Skin of body (tissue), 2 donors: ENCODE results near the gene DUSP10. TPM values are rescaled to one million over a fixed set of nuclear protein-coding genes. Genes with fewer than 3 reads are reported as not detected.
A peak's percentile ranks its signal among the peaks of the same experiment; 100 is the strongest.

Source experiments
- DNase-seq: peaks from one replicate; lab custom pipeline; 2025; lab: John Stamatoyannopoulos, UW
- total RNA-seq: library from RNA; depleted of rRNA; stranded (reverse); fragments of >200 nt; gene quantifications from one replicate; pipeline ENCODE4 v1.2.3, GENCODE V29; 2014

The DUSP10 gene
- total RNA-seq, 1 donor from 2014 or later, result 14.0 TPM

DNA sequence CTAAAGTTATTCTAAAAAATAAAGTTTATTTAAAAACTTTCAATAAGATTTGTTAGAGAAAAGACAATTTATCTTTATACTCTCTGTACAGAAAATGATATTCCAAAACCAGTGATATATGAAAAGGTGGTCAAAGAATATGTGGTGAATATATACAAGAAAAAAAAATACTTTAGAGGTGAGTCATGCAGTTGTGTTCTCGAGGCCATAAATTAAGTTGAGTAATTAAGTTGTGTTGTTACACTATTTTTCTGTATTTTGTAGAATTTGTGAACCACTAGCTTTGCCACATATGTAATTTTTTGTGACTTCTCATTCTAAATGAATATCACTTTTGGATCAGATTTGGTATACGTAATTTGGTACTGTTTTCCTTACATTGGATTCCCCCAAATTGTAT is 23.6 kb upstream of the DUSP10 start:
- no peak for DNase-seq

DNA sequence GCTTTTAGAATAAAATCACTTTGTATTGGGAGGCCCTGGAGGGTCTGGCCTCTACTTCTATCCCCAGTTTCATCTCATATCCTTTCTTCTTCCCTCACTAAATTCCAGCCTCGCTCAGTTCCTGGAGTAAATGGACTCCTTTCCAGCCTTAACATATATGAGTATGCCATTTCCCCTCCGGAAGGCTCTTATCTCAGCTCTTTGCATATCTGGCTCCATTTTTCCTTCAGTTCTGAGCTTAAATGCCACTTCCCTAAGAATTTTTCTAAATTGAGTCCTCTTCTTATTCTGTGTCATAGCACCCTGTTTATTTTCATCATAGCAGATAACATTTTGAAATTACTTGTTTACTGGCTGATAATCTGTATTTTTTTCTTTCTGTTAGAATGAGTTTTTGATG is 20.2 kb upstream of the DUSP10 start:
- DNase-seq, result no peak

DNA sequence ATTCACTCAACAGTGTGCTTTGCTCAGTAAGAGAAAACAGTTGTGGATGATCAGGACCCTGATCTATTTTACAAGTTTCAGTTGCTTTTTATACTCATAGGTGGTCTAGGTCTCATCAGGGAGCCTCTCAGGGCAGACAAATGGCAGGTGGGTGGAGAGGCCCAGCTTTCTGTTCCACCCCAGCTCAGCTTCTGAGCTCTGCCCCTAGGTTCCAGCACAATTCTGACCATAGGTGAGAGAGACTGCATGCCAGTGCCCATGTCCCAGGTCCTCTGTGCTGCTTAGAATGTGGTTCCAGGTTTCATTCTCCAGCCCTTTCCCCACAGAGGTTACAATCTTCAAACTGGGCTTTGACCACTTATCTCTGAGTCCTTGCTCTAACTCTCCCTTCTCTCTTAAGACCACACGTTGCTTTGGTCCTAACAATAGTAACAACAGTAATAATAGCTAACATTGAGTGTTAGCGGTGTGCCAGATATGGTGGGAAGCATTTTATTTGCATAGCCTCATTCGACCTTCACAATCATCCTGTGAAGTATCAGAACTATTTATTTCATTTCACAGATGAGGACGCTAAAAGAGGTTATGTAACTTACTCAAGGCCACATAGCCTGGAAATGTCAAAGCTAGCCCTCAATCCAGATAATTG is 19.6 kb upstream of the DUSP10 start:
- no peak for DNase-seq

DNA sequence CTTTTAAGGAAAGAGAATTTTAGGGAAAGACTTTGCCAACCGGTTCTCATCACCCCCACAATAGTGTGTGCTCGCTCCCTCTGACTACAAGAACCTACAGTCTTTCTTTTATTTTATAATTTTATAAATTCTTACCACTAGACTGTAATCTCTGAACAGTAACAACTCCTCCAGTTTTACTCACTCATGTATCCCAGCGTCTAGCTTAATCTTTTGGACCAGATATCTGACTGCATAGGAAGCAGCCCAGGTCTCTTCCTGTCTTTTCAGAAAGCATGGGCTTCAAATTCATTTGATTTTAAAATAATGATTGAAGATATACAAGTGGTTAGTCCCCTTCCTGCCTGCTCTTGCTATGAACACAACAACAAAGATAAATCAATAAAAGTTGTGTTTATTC is 19.0 kb upstream of the DUSP10 start:
- no peak for DNase-seq

DNA sequence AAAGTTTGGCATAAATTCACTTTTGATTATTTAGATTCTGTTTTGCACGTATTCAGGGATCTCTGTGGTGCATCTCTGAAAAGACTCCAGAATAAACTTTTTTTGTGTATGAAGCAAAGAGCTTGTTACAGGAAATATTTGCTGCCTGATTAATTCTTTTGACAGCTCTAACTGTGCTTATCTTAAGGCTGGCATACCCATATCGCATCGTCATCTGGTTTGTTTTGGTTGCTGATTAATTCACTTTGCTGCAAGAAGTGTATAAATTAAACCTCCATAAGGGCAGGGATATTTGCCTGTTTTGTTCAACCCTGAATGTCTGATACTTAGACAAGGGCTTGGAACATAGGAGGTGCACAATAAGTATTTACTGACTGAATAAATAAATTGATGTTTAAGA is 17.5 kb upstream of the DUSP10 start:
- DNase-seq, result no peak

DNA sequence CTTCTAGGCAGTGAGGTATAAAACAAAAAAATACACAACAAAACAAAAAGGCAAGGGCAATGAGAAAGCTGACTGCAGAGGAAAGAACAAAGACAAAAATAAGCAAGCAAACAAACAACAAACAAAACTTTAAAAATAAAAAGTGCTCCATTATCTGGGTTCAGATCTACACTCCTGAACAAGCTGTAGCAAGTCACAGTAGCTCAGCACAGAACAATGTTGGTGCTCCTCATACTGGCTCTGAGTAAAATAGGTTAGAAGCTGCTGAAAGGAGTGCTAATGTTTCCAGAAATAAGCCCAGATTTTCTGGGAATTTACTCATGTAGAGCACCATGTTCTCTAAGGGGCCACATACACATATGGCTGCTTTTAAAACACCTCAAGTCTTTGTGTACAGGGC is 16.6 kb upstream of the DUSP10 start:
- DNase-seq, result no peak

DNA sequence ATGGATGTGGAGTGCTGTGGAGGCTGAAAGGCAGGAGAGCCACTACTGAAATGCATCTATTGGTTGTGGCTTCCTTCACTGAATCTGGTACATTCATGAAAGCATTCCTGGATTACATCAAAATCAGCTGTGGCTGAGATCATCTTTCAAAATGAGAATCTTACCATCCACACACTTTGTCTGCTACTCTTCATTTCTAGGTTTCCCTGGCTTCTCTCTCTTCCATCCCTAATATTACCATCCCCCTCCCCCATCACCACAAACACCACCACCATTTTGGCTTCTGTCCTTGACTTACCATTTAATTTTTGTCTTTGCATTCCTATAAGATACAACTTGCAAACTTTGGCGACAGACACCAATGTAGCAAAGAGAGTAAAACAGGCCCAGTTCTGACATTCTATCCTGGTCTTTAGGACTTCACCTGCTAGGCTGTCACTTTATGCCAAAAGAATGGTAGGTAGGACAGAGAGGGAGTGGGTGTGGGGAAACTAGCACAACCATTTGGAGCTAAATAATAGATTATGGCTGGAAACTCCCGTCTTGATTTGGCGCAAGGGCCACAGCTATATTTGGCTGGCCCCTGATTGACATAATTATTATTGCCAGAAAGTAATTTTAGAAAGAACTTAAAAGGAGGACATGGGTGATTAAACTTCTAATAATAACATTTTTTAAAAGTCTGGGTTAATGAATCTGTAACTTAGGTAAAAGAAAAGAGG is 15.1 kb upstream of the DUSP10 start:
- DNase-seq, result no peak

DNA sequence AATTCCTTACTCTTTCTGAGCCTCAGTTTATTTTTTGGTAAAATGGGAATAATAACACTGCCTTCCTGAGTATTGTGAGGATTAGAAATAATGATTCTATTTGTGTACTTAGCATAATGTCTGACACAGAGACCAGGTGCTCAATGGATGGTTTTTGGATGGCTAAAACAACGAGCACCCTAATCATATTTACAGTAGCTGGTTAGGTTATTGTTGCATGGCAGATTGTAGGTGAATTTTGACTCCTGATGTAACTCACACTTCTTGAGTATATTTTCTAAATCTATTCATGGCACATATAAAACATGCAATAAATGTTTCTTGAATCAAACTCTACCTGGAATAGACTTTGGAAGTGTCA is 11.9 kb upstream of the DUSP10 start:
- DNase-seq, result no peak

DNA sequence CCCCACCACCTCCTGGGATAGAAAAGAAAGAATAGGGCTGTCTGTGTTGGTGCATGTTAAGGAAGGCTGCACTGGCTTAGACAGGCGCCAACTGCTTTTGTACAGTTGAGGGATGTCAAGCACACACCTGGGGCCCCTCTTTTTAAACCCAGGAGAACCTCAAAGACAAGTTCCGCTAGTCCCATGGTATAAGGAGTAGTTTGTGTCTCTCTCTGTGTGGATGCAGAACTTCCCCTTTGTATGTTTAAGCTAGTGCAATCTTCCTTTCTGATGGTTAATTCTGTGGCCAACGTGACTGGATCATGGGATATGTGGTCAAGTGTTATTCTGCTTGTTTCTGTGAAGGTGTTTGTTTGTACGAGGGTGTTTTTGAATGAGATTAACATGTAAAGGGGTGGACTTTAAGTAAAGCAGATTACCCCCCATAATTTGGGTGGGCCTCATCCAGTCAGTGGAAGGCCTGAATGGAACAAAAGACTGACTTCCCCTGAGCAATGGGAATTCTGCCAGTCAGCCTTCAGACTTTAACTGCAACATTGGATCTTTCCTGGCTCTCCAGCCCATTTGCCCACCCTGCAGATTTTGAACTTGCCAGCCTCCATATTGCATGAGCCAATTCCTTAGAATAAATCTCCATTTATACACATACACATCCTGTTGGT is 9.5 kb upstream of the DUSP10 start:
- no peak for DNase-seq

DNA sequence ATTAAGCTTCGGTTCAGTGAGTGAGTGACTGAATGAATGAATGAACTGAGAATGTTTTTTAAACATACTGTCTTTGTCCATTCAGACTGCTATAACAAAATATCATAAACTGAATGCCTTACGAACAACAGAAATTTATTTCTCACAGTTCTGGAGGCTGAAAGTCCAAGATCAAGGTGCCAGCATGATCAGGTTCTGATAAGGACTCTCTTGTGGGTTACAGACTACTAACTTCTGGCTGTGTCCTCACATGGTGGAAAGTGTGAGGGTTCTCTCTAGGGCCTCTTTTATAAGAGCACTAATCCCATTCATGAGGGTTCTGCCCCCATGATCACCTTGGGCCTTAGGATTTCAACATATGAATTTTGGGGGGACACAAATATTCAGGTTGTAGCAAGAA is 7.1 kb upstream of the DUSP10 start:
- no peak for DNase-seq

DNA sequence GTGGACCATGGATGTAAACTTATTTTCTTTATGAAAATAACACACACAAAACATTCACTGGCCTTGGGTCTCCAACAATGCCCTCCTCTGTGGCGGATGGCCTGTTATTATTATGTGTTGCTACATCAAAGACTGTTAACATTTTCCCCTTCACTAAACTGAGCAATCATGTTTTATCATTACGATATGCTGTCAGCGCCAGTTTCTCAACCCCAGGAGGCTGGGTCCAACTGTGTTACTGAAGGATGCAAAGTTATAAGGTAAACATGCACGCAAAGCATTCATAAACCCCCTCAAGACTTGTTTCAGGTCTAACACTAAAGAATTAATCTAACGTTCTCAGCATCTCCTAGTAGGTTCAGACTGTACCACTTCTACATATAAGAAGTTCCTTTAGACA is 6.0 kb upstream of the DUSP10 start:
- DNase-seq, result no peak

DNA sequence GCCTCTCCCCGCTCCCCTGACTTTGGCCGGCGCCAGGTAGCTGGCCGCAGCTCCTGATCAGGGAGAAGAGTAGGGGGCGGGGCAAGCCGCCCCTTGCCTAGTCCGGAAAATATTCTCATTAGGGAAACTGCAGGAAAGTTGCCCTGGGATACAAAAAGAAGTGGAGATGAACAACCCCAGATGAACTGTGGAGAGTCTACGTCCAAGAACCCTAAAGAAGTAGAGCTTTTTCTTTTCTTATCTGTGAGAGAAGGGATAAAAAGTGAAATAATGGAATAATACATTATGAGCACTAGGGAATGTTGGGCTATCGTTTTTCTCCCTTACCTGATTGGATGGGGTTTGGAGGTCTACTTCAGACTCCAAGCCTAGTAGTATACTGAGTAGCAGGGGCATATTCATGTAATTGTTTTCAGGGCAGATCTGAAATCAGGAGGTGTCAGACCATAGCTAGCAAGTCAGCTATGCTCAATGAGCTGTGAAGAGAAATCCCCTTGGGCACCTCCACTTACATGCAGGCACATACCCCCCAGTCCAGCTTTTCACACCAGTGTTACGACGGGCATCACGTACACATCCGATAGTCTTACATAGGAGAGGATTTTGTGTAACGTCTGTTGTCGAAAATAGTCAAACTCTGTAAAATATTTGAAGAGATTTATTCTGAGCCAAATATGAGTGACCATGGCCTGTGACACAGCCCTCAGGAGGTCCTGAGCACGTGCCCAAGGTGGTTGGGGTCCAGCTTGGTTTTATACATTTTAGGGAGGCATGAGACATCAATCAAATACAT is 1.7 kb upstream of the DUSP10 start:
- DNase-seq, result no peak

DNA sequence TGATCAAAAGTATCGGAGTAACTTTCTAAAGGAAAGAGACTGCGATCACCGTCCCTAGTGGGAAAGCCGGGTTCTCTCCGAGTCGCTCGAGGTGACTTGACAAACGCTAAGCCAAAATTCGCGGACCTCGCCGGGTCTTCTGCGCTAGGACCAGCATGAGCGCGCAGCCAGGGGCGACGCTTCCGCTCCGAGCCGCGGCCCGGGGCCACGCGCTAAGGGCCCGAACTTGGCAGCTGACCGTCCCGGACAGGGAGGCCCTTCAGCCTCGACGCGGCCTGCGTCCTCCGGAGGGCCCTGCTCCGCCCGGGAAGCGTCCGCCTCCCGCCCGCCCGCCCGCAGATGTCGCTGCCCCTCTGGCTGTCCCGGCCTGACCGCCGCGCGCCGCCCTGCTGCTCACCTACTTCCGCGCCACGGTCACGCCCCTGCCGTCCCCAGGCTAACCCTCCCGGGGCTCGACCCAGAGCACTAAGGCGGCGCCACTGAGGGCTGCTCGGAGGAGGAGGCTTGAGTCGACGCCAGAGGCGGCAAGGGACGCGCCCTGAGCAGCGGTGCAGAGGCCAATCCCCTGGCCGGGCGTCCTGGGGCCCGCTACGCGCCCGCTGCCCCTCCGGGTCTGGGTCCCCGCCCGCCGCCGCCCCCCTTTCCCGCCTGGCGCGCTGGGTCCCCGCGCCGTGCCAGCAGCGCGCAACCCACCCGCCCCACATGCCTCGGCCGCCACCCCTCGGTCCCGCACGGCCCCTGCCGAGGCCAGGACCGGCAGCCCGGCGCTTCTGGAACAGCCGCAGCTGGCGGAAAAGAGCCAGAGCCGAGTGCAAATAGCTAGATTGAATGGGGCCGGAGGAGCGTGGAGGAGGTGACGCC is 896 bp upstream of the DUSP10 start:
- peak; percentile 48 for DNase-seq

DNA sequence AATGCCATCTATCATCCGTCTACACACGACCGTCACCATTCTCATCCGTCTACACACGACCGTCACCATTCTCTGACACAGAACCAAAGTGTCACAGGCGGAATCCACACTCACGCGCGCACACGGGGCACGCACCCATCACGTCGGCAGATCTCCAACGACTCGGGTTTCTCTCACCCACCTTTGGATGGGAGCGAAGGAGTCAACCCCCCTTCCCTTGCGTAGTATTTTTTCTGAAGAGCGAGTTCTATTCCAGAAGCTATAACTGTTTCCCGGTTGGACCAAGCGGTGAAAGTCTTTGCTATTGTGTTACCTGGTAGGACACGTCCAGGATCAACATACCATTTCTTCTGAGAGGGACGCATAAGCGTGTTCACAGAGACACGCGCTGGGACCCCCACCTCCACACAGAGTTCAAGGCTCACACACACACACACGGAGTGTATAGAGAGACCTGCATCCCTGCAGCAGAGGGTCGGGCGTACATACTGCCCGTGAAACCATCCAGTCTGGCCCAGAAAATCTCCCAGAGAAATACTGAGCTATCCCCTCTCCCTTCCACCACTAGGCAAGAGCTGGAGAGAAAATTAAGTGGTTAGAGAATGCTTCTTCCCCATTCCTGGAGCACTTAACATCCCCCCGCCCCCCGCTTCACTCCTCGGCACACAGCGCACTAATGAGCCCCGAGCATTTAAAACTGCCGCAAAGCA is 741 bp downstream of the DUSP10 start:
- peak; percentile 77 for DNase-seq

DNA sequence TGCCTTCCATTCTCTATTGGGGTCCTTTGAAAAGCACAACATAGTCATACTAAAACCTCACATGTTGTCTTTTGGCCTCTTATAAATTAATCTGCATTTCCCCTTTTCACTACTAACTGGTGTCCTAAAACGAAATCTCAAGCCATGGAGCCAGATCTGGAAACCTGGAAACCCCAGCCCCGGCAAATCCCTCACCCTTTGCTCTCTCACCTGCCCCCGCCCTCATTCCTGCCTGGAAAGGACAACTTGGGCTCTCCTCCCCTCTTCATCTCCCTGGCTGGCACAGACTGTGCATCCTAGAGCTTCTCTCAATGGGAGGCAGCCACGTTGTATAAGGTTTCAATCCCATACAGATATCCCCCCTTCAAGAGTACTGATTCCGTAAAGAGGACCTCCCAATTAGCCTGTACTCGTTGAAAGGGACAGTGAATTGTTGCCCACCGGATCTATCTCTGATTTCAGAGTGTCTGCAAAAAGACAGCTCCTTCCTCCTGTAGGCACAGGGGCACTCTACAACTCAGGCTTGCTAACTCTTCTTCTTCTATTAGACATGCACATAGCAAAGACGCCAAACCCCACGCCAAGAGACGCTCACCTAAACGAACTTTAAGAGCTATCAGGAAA is 1.4 kb downstream of the DUSP10 start:
- peak; percentile 13 for DNase-seq

DNA sequence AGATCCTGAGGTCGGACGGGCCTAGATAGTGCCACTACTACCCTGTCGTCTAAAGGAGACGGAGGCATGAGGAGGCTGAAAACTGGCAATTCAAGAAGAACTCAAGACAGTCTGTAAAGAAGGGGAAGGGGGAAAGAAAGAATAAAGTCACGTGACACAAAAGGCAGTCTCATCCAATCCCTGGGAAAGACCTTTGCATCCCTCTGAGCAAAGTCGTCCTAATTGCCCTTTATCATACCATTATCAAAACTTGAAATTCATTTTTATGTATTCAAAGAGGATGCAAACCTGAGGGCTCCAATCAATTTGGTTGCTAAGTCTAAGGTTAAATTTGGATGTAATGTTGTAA is 2.2 kb downstream of the DUSP10 start:
- no peak for DNase-seq

DNA sequence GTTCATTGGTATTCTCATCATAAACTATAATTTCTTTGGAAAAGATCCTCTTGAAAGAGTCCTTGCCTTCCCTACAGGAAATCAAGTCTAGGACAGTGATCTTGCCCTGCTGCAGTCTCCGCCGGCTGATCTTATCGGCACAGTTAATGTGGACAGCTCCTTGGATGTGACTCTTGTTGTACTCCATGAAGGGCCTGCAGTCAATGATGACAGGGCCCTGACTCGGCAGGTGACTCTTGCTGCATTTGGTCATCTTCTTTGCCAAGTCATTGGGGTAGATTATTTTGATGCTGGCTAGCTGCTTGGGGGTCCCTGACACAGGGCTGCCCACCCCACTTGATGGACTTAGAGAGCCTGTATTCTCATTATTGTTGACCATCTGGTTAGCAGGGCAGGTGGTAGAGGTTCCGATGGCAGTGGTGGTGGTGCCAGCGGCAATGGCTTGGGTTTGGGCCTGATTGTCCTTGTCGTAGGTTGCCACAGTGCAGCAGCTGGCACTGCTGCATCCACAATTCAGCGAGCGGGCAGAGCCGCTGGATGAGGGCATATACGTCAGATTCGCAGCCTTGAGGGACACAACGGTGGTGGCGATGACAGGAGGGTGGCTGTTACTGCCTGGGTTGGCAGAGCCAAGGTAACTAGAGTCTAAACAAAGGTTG is 2.7 kb downstream of the DUSP10 start:
- no peak for DNase-seq

DNA sequence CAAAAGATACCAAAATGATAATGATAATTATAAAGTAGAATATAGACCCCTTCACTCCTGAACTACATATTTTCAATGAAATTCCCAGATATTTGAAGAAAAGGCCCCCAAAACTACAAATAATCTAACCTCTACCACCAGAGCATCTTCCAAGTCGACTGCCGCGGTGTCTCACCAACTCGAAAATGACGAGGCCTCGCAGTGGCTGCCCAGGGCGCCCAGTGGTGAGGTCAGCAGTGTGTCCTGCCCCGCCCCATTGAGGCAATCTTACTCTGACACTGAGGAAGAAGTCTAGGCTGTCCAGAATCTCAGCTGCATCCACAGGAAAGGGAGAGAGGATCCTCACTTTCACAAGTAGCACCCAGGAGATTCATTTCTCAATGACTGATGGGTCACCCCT is 5.2 kb downstream of the DUSP10 start:
- no peak for DNase-seq

DNA sequence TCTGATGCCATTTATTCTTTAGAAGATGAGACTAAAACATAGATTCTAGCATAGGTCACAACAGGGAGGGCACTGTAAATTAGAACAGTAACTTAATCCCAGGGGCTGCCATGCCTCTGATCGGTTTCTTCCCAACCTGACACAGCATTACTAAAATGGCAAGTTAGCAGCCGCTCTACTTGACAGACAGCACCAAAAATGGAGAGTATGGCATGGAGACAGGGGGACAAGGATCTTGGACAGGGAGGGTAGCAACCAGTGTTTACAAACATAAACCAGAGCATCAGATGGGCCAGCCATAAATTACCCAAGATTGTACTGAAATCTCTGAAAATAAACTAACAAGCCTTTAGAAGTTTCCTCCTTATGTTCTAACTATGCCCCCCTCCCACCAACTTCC is 5.9 kb downstream of the DUSP10 start:
- no peak for DNase-seq

DNA sequence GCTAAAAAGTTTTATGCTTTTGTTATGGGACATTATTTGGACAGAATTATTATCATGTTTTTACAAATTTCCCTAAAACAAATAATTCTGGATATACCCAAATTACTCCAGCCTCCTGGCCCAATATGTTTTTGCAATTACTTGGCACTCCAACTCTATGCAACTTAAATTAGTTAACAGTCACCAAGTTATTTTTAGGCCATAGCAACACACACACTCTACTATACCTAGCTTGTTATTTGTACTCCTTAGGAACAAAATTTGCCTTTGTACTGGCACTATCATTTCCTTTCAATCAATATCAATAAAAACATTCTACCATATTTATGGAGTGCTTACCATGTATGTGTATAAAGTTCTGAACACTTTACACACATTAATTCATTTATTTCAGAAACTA is 7.7 kb downstream of the DUSP10 start:
- no peak for DNase-seq
